NK-92 treated with Interleukin-12 subunit alpha and Interleukin-12 subunit beta, amount 100 ng/mL, for 24 hours (cell line): ENCODE data around the gene CORO7.

Source experiments
- DNase-seq: peaks from one replicate; lab custom pipeline; 2025; lab: John Stamatoyannopoulos, UW

The CORO7 gene

DNA sequence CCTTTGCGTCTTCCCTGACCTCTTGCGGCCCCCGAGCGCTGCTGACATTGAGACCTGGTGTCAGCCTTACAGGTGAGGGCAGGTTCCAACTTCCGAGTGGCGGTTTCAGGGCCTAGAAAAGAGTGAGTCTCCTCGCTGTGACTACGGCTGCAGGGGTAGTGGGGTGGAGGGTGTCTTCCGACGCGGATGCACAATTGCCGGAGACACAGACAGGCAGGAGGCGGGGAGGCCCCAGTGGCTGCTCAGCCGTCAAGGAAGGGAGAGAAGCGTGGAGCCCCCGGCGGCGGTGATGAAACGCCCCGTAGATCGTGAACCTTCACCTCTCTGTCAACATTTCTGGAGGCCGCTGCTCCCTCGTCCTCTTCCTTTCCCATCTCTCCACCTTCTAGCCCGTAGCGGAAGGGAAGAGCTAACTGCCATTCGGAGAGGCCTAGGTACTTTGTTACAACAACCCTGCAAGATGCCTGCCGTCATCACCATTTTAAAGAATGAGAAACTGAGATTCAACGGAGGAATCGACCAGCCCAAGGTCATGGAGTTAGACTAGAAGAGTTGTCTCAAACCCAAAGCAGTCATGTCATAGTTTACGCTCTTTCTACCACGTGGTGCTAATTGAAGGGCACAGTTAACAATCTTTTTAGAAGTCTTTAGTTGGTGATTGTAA, 9.8 kb upstream of the CORO7 start:
- peak; percentile 73 for DNase-seq

- peak; percentile 92 for DNase-seq
Measured at GRCh38 chr16:4425378-4426020, 9.1 kb upstream of the CORO7 start, which contains the start of gene DNAJA3. TSS of gene DNAJA3 (plus strand) at chr16:4425868. CDS start at chr16:4425882, 14 bp downstream.

GRCh38 chr16:4420505-4421105, 4.2 kb upstream of the CORO7 start:
- no peak for DNase-seq

- no peak for DNase-seq
Measured at GRCh38 chr16:4419402-4419959, 3.1 kb upstream of the CORO7 start.

- peak; percentile 51 for DNase-seq
Measured at GRCh38 chr16:4415538-4416199, 727 bp downstream of the CORO7 start.

- DNase-seq: peak; percentile 38
Measured at GRCh38 chr16:4414187-4414917, 2.0 kb downstream of the CORO7 start.

DNA sequence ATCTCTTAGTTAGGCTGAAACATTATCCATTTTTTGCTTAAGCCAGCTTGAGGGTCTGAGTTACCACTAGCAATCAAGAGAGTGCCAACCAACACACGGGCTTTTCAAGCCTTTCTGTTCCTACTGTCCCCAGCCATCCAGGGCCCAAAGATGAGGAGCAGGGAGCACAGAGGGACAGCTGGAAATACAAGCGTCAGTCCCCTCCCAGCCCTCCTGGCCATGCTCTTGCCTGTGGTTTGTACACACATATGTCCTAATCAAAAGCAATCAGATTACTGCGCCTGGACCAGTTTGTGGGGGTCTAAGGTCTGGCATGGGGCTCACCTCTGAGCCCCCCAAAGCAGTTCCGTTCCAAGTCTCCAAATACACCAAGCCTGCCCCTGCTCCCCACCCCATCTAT, 3.5 kb downstream of the CORO7 start:
- DNase-seq: no peak

- no peak for DNase-seq
Measured at GRCh38 chr16:4412159-4412558, 4.2 kb downstream of the CORO7 start.

GRCh38 chr16:4411684-4412083, 4.7 kb downstream of the CORO7 start:
- no peak for DNase-seq

DNA sequence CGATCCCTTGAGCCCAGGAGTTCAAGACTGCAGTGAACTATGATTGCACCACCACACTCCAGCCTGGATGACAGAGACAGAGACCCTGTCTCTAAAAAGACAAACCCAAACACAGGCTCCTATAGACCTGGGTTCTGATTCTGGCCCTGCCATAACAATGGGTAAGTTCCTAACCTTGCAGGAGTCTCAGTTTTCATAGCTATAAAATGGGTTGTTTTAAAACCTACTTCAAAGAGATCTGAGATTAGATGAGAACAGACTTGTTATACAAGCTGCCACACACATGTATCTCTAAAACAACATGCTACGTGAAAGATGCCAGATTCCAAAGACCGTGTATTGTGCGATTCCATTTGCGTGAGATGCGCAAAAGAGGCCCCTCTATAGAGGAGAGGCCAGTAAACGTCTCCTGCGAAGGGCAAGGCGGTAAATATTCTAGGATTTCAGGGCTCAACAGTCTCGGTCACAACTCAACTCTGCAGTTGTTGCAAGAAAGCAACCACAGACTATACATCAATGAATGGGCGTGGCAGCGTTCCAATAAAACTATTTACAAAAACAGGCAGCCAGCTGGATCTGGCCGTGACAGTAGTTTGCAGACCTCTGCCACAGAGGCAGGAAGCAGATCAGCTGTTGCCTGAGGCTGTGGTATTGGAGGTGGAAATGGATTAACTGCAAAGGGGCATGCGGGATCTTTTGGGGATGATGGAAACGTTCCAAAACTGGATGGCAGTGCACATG, 5.9 kb downstream of the CORO7 start:
- DNase-seq: no peak

- no peak for DNase-seq
Measured at GRCh38 chr16:4409081-4409932, 7.1 kb downstream of the CORO7 start.

- DNase-seq: no peak
Measured at GRCh38 chr16:4408323-4408690, 8.1 kb downstream of the CORO7 start.

GRCh38 chr16:4407543-4408322, 8.7 kb downstream of the CORO7 start:
- DNase-seq: no peak

DNA sequence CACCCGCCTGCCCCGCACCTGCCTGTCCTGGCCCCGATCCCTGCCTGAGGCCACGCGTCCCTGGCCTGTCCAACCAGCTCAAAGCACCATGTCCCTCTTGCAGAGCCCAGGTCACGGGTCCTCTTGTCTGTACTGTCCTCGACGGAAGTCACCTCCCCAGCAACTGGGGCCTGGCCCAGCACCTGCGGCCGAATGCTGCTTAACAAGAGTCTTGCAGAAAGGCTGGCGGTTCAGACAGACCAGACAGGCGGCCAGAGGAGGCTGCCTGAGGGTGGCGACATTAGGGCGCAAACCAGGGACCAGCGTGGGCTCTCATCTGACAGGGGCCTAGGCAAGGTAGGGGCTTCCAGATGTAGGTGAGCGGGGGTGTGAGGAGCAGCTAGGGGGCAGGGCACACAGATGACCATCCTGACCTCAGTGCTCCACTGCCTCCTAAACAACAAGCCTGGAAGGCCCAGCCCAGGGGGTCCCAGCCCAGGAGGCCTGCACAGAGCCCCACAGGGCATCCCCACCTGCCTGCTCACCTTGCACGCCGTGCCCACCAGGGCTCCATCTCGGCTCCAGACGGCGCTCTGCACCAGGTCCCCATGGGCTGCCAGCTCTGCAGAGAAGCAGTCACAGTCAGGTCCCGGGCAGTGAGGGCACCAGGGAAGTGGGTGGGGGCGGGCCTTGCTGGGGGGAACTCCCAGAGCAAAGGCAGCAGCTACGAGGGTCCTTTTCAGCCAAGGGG, 11.3 kb downstream of the CORO7 start:
- DNase-seq: no peak

DNA sequence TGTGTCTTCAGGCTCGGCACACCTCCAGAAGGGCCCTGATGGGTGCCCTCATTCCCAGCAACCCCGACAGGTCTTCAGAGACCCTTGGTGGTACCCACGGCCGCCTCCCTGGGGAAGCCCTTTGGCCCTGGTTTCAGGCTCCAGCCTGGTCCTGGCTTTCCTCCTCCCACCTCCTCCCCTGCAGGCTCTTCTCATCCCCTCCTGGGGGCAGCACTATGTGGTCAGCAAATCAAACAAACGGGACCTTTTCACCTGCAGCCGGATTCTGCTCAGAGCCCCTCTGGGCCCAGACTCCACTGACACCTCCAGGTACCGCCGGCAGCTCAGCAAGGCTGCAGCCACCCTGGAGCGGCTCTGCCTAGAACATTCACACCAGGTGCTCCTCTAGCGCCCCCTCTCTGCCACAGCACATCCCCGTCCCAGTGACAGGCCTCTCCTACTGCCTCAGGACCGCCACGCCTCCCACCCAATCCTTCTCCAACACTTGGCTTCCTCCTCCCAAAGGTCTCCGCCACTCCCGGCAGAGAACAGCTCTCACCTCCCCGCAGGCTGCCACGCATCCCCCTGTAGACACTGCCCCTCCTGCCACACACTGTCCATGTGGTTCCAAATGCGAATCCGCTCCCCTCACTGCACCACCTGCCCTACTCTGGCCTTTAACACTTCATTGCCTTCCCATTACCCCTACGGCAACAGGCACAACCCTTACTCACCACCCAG, 12.0 kb downstream of the CORO7 start:
- DNase-seq: no peak

GRCh38 chr16:4403133-4403949, 13.1 kb downstream of the CORO7 start:
- DNase-seq: no peak

- DNase-seq: no peak
Measured at GRCh38 chr16:4402439-4403132, 13.8 kb downstream of the CORO7 start.
